Measurements from ENCODE around the gene SPRYD3.
"Not testable (repeated sequence)": the region's sequence is repeated elsewhere in the genome, so short reads cannot be mapped to it uniquely, and the experiment has no call there.

SPRYD3 gene

GRCh38 chr12:53049571-53050318 lies 29.4 kb downstream of the SPRYD3 start, which contains the start of gene TNS2:
Gene TNS2 (plus strand): TSS chr12:53050065. CDS start chr12:53050186, 121 bp downstream.
- DNase-seq = peak; percentile 88

- peak; percentile 89 for DNase-seq
Observed at GRCh38 chr12:53048780-53049401, 30.3 kb downstream of the SPRYD3 start.

DNA sequence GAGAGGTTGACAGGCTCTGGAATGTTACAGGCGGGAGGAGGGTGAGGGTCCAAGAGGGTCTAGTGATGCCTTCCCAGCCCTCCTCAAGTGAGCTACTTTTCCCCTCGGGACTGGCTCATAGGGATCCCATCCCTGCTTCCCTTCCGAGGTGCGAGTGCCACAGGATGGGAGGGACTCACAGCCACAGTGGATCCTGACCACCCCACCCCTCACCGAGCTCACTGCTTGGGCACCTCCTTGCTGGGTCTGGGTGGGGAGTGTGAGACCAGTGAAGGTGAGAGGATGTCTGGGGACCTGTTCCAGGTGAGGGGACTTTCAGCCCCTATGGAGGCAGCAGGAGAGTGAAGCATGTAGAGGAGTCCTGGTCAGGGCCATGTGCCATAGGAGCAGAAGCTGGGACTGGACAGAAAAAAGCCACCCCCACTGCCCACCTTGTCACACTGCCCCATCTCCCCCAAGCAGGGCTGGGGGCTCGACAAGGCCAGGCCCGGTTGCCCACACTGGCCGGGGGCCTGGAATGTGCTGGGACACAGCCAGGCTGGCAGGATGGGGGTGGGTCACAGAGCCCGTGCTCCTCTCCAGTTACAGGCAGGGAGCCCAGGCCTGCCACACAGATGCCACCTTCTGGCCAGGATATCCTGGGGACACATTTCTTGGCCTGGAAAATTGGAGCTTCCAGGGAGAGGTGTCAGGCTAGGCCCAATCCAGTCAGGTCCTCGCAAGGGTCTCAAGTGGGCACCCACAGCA lies 31.0 kb downstream of the SPRYD3 start:
- peak; percentile 86 for DNase-seq

DNA sequence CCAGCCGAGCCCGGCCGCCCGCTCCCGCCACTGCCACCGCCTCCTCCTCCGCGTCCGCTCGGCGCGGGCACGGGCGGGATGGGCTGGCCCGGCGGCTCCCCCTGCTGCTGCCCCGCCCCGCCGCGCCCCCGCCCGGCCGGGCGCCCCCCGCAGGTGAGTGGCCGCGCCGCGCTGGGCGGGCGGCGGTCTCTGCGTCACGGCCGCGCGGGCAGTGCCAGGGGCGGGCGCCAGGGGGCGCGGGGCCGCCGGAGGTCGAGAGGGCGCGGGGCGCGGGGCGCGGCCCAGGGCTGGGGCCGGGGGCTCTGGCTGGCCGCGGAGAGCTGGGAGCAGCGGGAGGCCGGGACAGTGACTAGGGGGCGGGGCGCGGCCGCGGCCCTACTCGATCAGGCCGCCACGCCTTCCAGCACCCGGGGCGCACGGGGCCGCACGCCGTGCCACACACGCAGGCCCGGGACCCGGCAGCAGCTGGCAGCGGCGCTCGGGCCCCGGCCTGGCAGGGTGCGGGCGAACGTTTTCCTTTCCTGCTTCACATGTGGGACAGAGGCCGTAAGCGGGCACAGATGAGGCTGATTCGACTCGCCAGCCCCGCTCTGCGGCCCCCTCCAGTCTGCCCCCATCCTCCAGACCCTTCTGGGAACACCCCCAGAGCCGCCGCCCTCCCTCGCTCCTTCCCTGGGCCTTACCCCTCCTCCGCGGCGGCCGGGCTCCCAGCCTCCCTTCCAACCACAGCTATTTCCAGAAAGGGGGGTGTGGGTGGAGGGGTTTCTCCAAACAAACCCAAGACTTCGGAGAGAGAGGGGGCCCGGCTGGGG lies 31.8 kb downstream of the SPRYD3 start:
- peak; percentile 97 for DNase-seq

GRCh38 chr12:53046655-53047220 lies 32.5 kb downstream of the SPRYD3 start:
- DNase-seq = peak; percentile 95

DNA sequence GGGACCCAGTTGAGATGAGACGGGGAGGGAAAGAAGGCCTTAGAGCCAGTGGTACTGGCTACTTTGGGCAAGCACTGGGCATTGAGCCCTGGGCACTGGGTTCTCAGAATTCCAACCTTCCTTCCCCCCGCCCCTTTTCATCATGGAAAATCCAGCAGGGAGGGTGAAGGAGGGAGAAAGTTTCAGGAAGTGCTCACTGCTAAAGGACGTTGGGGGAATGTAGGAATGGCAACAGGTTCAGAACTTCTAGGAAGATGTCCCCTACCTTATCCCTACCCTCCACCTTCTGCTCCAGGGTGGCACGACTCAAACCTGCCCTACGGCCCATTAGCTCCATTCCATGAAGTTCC lies 33.5 kb downstream of the SPRYD3 start:
- peak; percentile 75 for DNase-seq

- DNase-seq = no peak
Observed at GRCh38 chr12:53044896-53045695, 34.1 kb downstream of the SPRYD3 start.

GRCh38 chr12:53044052-53044581 lies 35.1 kb downstream of the SPRYD3 start:
- peak; percentile 71 for DNase-seq

- no peak for DNase-seq
Observed at GRCh38 chr12:53042607-53043454, 36.4 kb downstream of the SPRYD3 start.

- no peak for DNase-seq
Observed at GRCh38 chr12:53039851-53040250, 39.3 kb downstream of the SPRYD3 start.

DNA sequence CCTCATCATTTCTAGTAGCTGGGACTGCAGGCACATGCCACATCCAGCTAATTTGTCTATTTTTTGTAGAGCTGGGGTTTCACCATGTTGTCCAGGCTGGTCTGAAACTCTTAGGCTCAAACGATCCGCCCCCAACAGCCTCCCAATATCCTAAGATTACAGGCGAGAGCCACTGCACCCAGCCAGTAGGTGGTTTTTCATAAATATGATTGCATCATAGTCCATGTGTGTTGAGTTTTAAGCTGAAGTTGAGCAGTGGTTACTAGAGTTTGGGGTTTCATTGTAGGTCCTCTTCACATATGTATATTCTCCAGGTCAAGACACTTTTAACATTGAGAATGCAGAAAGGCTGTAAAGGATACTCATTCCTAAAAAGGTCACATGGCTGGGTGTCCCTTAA lies 42.4 kb downstream of the SPRYD3 start:
- no peak for DNase-seq

DNA sequence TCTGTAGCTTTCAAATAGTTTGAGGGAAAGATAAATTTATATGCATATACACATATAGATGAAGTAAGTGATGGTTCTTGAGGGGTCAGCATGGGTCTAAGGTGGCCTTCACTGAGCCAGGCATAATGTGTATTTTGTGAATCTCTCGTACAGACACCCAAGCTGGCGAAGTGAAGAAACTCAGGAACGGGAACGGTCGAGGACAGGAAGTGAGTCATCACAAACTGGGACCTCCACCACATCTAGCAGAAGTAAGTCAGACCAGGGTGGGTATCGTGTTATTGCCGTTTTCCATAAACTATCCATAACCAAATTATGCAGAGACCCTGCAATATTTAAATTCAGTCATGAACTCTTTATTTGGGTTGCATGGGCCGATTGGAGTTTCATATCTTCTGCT lies 44.7 kb downstream of the SPRYD3 start:
- no peak for DNase-seq

DNA sequence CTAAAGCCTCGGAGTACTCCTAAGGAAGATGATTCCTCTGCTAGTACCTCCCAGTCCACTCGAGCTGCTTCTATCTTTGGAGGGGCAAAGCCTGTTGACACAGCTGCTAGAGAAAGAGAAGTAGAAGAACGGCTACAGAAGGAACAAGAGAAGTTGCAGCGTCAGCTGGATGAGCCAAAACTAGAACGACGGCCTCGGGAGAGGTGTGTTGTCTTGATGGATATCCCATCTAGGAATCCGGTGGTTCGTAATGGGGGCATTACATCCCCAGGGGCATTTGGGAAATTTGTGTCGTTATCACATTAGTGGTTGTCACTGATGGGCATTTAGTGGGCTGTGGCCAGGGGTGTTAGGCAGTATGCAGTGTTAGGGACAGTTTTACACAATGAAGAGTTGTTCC lies 45.4 kb downstream of the SPRYD3 start:
- not testable (repeated sequence) for DNase-seq

GRCh38 chr12:53031616-53032015 lies 47.6 kb downstream of the SPRYD3 start:
- no peak for DNase-seq

DNA sequence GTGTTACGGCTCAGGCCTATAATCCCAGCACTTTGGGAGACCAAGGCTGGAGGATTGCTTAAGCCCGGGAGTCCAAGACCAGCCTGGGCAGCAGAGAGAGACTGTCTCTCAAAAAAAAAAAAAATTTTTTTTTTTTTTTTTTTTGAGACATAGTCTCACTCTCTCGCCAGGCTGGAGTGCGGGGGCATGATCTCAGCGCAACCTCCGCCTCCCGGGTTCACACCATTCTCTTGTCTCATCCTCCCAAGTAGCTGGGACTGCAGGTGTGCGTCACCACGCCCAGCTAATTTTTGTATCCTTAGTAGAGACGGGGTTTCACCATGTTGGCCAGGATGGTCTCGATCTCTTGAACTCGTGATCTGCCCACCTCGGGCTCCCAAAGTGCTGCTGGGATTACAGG lies 52.2 kb downstream of the SPRYD3 start:
- not testable (repeated sequence) for DNase-seq

DNA sequence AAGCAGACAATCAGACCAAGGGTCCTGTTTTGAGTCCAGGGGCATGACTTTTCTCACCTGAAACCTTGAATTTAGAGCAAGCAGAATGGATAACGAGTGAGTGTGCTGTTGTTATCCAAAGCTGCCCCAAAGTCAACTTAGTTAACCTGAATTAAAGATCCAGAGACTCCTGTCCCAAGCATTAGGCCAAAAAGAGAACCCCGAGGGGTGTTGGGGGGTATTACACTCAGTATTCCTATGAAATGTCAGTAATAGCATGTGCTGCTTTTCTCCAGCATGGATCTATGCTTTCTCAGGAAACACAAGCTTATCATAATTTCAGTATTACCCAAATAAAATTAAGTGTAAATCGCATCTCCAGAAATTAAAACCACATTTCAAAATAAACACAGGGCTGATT lies 53.9 kb downstream of the SPRYD3 start:
- DNase-seq = no peak

- no peak for DNase-seq
Observed at GRCh38 chr12:53014709-53015108, 64.5 kb downstream of the SPRYD3 start.

Measured in left hindlimb (tissue), 1 donor.